RWPE1 (cell line): ENCODE data around the gene SH3RF3.

Experiments
- CTCF ChIA-PET: fragments of 350-600 bp; sonication (Branson Sonifier 250); formaldehyde crosslinking; extraction: SDS; loops from one replicate; lab custom pipeline; 2021; lab: Yijun Ruan, JAX
- POLR2A ChIA-PET: fragments of 400-600 bp; formaldehyde crosslinking; extraction: SDS; loops from one replicate; lab custom pipeline; 2020; ENCODE audit warnings: antibody characterized with exemption; ENCODE audit not compliant: low non-redundant PET; lab: Yijun Ruan, JAX
- DNase-seq: peaks from one replicate; pipeline ENCODE4 v3.0.0; 2012; ENCODE audit warnings: low spot score
- H3K27ac ChIP-seq: fragments of 450-650 bp; 2 replicates; pipeline ENCODE4 v1.5.1; 2017
- TF ChIP-seq, protein P1 (sequence below): fragments of 450-650 bp; conservative IDR thresholded peaks from 2 replicates; pipeline ENCODE4 v1.5.1; 2017; ENCODE audit warnings: low read depth, mild to moderate bottlenecking

The SH3RF3 gene

DNA sequence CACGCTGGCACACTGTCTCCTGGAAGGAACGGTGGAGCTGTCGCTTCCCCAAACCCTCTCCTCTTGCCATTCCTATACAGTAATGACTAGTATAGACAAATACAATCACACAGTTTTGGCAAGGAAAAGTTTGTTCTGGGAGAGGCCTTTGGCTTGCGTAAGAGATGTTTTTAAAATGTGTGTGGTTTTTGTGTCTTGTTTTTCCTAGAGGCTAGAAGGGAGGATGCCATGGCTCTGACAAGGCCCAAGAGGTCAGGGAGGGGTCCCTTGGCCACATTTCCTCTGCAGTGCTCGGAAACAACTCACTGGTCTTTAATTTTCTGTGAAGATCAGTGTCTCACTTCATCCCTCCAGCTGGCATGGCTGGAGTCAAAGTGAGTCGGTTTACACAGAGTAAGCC is 195.9 kb downstream of the SH3RF3 start:
- TF ChIP-seq, protein P1, sequence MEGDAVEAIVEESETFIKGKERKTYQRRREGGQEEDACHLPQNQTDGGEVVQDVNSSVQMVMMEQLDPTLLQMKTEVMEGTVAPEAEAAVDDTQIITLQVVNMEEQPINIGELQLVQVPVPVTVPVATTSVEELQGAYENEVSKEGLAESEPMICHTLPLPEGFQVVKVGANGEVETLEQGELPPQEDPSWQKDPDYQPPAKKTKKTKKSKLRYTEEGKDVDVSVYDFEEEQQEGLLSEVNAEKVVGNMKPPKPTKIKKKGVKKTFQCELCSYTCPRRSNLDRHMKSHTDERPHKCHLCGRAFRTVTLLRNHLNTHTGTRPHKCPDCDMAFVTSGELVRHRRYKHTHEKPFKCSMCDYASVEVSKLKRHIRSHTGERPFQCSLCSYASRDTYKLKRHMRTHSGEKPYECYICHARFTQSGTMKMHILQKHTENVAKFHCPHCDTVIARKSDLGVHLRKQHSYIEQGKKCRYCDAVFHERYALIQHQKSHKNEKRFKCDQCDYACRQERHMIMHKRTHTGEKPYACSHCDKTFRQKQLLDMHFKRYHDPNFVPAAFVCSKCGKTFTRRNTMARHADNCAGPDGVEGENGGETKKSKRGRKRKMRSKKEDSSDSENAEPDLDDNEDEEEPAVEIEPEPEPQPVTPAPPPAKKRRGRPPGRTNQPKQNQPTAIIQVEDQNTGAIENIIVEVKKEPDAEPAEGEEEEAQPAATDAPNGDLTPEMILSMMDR, result no peak
- peak overlapping the region; percentile 83 for H3K27ac ChIP-seq
- ChIA-PET POLR2A (no interaction called here), CTCF (no interaction called here)
- DNase-seq, result peak; percentile 44

DNA sequence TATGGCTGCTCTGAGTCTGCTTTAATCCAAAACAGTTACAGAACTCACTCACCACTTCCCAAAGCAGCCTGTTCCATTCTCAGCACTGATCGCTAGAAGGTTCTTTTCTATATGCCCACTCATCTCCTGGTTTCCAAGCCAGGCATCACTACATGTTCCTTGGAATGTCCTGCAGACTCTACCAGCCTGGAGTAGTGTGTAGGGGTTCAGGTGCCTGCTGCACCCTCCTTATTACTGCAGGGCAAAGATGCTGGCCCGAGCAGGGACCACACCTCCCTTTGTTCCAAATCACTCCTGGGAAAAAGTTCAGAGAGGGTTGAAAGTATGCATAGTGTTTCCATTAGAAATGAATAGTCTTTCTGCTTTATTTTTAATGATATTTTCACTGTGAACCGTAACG is 196.6 kb downstream of the SH3RF3 start:
- DNase-seq, result no peak
- CTCF ChIA-PET, result no interaction called here
- H3K27ac ChIP-seq, result peak overlapping the region; percentile 83
- TF ChIP-seq, protein P1, result no peak
- POLR2A ChIA-PET, result no interaction called here

DNA sequence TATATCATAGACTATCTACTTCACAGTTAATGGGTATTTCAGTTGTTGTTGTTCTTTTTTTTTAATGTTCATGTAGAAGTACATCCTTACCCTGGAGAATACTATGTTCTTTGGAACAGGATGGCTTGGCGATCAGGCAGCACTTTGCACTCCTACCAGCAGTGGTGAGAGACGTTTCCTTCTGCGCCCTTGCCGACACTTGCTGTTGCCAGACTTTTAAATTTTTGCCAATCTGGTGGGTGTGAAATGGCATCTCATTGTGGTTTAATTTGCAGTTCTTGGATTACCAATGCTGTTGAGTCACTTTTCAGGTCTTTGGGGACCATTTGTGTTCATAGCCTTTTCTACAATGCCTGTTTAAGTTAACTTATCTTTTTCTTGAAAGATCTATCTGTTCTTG is 197.3 kb downstream of the SH3RF3 start:
- ChIA-PET CTCF (no interaction called here), POLR2A (no interaction called here)
- no peak for DNase-seq
- TF ChIP-seq, protein P1, result no peak
- H3K27ac ChIP-seq, result no peak overlapping the region

DNA sequence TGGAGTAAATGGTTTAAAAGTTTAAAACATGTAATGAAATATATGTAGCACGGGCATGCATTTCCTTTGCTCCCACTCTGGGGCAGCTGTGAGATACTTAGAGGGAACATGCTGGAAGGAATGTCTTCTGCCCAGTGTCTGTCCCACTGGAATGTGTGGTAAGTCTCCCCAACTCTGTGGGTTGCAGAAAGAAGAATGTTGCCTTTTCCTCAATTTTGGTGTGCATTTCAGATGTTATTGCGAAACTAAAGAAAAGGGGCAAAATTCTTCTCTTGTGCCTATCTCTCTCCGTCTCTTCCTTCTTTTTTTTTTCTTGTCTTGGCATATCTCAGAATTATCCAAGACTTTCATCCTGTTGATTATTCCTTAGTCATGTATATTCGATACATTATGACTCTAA is 201.1 kb downstream of the SH3RF3 start:
- TF ChIP-seq, protein P1, result no peak
- POLR2A ChIA-PET, result no interaction called here
- CTCF ChIA-PET, result no interaction called here
- no peak overlapping the region for H3K27ac ChIP-seq
- DNase-seq, result no peak

DNA sequence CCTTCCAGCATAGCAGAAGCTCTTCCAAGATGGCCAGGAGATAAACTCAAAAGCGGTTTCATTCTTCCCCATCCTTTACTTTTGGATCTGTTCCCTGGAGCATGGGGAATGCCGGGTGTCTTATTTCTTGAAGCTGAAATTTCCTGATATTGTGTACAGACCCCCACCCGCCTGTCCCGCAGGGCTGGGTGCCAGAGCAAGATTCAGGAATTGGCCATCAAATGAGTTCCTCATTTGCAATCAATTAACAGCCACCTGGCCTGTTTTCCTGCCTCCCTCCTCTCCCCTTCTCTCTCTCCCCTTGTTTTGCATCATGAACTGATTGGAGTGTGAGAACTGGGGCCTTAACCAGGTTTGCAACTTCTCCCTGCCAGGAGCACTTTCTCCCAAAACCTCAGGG is 202.1 kb downstream of the SH3RF3 start:
- TF ChIP-seq, protein P1, result no peak
- POLR2A ChIA-PET, result no interaction called here
- peak overlapping the region; percentile 94; the same call in 1 of the 2 replicates for H3K27ac ChIP-seq
- CTCF ChIA-PET, result no interaction called here
- DNase-seq, result no peak

DNA sequence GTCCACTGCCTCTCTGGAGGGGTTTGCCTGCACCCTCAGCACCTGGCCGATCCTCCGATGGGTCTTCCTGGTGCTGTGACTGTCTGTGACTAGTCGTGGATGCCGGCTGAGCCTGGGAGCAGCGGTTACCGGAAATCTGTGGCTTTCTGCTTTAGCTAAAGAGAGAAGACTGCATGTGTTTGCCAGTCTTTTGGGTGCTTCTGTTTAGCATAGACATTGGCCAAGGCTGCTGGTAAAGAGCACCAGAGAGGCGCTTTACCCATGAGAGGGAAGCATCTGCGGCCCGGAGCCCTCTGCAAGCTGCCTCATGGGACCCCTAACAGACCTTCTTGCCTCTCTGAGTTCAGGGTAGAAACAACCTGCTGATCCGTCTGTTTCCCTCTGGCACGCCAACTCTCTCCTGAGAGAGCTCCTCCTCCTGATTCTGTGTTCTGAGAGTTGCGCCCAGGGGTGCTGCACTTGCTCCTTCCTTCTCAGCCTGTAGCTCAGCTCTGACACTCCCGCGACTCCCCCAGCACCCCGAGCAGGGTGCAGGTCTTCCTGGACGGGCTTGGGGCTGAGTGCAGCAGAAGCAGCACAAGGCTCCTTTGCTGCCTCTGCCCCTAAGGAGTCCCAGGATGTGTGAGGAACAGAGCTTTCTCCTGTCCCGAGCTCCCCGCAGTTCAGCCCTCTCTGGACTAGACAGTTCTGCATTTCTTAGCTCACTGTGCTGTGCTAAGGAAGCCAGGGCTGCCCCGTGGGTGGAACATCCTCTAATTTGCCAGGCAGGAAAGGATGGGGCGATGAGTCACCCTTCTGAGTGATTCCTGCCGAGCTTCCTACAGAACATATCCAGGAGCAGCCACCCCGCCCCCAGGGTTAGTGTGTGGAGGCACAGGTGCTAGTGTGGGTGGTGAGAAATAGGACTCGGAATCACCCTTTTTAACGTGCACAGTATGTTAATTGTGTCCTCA is 203.2 kb downstream of the SH3RF3 start:
- POLR2A ChIA-PET, result no interaction called here
- CTCF ChIA-PET, result no interaction called here
- TF ChIP-seq, protein P1, result no peak
- DNase-seq, result peak; percentile 93
- peak overlapping the region; percentile 94 for H3K27ac ChIP-seq
